ENCODE measurements around the gene ARHGEF19.

The ARHGEF19 gene

GRCh38 chr1:16212251-16212961 is at the start of gene ARHGEF19:
Gene ARHGEF19, minus strand, starts transcription at chr1:16212652. Its CDS starts 3,598 bp downstream, at chr1:16209054.
- H3K4me3 ChIP-seq (ENCODE audit: low read length): no peak within 1 kb of the TSS
- no peak within 1 kb of the TSS for H3K9ac ChIP-seq (ENCODE audit: low read length)

DNA sequence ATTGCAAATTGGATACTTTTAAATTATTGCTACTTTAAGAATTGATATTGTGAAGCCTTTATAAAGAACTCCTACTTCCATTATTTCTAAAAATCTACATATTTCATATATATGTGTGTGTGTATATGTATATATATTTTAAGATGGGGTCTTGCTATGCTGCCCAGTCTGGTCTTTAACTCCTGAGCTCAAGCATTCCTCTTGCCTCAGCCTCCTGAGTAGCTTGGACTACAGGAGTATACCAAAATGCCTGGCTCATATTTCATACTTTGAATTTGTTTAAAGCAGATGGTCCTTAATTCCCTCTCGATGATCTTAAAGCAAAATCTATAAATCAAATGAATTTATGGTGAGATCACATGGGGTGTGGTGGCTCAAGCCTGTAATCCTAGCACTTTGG is 49.6 kb upstream of the ARHGEF19 start:
- Histone ChIP-seq H3K36me3 (replicated peaks; ENCODE audit: low read depth, low read length) (no peaks in the 10 kb centered on the region), H3K9ac (ENCODE audit: low read length) (no peak overlapping the region), H3K9me3 (ENCODE audit: insufficient read depth, low read length) (no peaks in the 10 kb centered on the region), H3K79me2 (ENCODE audit: low read length) (peaks cover 5% of the 10 kb centered on the region; the same call in 1 of the 2 replicates), H2AFZ (ENCODE audit: low read depth, low read length) (no peak overlapping the region), H3K4me2 (ENCODE audit: low read length) (no peak overlapping the region), H3K4me1 (ENCODE audit: low read length) (no peaks in the 10 kb centered on the region), H3K27ac (ENCODE audit: low read length) (no peak overlapping the region), H4K20me1 (ENCODE audit: insufficient read depth, low read length) (peaks cover 14% of the 10 kb centered on the region), H3K27me3 (ENCODE audit: low read depth, low read length) (no peaks in the 10 kb centered on the region), H3K4me3 (ENCODE audit: low read length) (no peak overlapping the region)
- TF ChIP-seq EZH2phosphoT487 (IDR thresholded peaks at IDR 0.05; ENCODE audit: low read depth): no peak
- TF ChIP-seq, protein P1, sequence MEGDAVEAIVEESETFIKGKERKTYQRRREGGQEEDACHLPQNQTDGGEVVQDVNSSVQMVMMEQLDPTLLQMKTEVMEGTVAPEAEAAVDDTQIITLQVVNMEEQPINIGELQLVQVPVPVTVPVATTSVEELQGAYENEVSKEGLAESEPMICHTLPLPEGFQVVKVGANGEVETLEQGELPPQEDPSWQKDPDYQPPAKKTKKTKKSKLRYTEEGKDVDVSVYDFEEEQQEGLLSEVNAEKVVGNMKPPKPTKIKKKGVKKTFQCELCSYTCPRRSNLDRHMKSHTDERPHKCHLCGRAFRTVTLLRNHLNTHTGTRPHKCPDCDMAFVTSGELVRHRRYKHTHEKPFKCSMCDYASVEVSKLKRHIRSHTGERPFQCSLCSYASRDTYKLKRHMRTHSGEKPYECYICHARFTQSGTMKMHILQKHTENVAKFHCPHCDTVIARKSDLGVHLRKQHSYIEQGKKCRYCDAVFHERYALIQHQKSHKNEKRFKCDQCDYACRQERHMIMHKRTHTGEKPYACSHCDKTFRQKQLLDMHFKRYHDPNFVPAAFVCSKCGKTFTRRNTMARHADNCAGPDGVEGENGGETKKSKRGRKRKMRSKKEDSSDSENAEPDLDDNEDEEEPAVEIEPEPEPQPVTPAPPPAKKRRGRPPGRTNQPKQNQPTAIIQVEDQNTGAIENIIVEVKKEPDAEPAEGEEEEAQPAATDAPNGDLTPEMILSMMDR (IDR thresholded peaks at IDR 0.05; ENCODE audit: low read depth, low read length): no peak

More at GRCh38 chr1:16212251-16212961, at the start of gene ARHGEF19:
- Histone ChIP-seq H3K27me3 (ENCODE audit: low read depth, low read length) (no peaks in the 10 kb centered on the region), H3K4me1 (ENCODE audit: low read length) (peaks cover under 1% of the 10 kb centered on the region; the same call in 1 of the 2 replicates), H3K79me2 (ENCODE audit: low read length) (no peaks in the 10 kb centered on the region), H3K4me2 (ENCODE audit: low read length) (no peak within 1 kb of the TSS), H3K27ac (ENCODE audit: low read length) (no peak within 1 kb of the TSS), H4K20me1 (ENCODE audit: insufficient read depth, low read length) (no peaks in the 10 kb centered on the region), H2AFZ (ENCODE audit: low read depth, low read length) (no peak within 1 kb of the TSS), H3K9me3 (ENCODE audit: insufficient read depth, low read length) (no peaks in the 10 kb centered on the region), H3K36me3 (replicated peaks; ENCODE audit: low read depth, low read length) (no peaks in the 10 kb centered on the region)
- no peak for TF ChIP-seq EZH2phosphoT487 (IDR thresholded peaks at IDR 0.05; ENCODE audit: low read depth)
- TF ChIP-seq, protein P1 (IDR thresholded peaks at IDR 0.05; ENCODE audit: low read depth, low read length): no peak

DNA sequence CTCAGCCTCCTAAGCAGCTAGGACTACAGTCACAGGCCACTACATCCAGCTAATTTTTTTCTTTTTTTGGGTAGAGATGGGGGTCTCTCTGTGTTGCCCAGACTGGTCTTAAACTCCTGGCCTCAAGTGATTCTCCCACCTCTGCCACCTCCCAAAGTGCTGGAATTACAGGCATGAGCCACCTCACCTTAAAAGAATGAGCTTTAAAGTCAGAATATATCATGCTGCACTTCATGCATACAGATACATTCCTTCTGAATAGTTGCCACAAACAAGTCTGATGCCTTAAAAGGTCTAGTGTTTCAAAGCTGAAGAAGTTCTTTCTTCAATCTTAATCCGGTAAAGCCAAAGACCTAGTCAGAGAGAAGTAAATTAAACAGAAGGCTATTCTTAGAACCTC is 48.4 kb upstream of the ARHGEF19 start:
- Histone ChIP-seq H3K79me2 (ENCODE audit: low read length) (peaks cover 5% of the 10 kb centered on the region; the same call in 1 of the 2 replicates), H3K36me3 (replicated peaks; ENCODE audit: low read depth, low read length) (peaks cover 6% of the 10 kb centered on the region), H3K4me3 (ENCODE audit: low read length) (no peak overlapping the region), H3K9me3 (ENCODE audit: insufficient read depth, low read length) (no peaks in the 10 kb centered on the region), H3K9ac (ENCODE audit: low read length) (no peak overlapping the region), H3K27me3 (ENCODE audit: low read depth, low read length) (no peaks in the 10 kb centered on the region), H3K27ac (ENCODE audit: low read length) (no peak overlapping the region), H2AFZ (ENCODE audit: low read depth, low read length) (no peak overlapping the region), H3K4me1 (ENCODE audit: low read length) (no peaks in the 10 kb centered on the region), H4K20me1 (ENCODE audit: insufficient read depth, low read length) (peaks cover 8% of the 10 kb centered on the region; the same call in 1 of the 2 replicates), H3K4me2 (ENCODE audit: low read length) (no peak overlapping the region)
- no peak for TF ChIP-seq EZH2phosphoT487 (IDR thresholded peaks at IDR 0.05; ENCODE audit: low read depth)
- TF ChIP-seq, protein P1 (IDR thresholded peaks at IDR 0.05; ENCODE audit: low read depth, low read length): no peak

DNA sequence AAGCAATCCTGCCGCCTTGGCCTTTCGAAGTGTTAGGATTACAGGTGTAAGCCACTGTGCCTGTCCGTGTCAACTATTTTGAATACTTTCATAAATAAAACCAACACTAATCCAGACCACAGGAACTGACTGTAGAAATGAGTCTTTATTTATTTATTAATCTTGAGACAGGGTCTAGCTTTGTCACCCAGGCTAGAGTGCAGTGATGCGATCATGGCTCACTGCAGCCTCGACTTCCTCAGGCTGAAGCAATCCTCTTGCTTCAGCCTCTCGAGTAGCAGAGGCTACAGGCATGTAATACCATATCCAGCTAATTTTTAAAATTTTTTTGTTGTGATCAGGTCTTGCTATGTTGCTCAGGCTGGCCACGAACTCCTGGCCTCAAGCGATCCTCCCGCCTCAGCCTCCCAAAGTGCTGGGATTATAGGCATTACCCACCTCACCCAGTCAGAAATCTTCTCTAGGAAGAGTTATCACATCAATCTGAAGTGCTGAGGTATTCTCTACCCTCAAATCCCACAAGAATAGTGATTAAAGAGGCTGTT is 46.2 kb upstream of the ARHGEF19 start:
- Histone ChIP-seq H3K4me2 (ENCODE audit: low read length) (no peak overlapping the region), H3K36me3 (replicated peaks; ENCODE audit: low read depth, low read length) (peaks cover 18% of the 10 kb centered on the region), H3K27ac (ENCODE audit: low read length) (no peak overlapping the region), H4K20me1 (ENCODE audit: insufficient read depth, low read length) (no peaks in the 10 kb centered on the region), H3K9me3 (ENCODE audit: insufficient read depth, low read length) (no peaks in the 10 kb centered on the region), H3K4me3 (ENCODE audit: low read length) (no peak overlapping the region), H3K9ac (ENCODE audit: low read length) (no peak overlapping the region), H3K4me1 (ENCODE audit: low read length) (no peaks in the 10 kb centered on the region), H2AFZ (ENCODE audit: low read depth, low read length) (no peak overlapping the region), H3K79me2 (ENCODE audit: low read length) (no peaks in the 10 kb centered on the region), H3K27me3 (ENCODE audit: low read depth, low read length) (no peaks in the 10 kb centered on the region)
- TF ChIP-seq, protein P1 (IDR thresholded peaks at IDR 0.05; ENCODE audit: low read depth, low read length): no peak
- no peak for TF ChIP-seq EZH2phosphoT487 (IDR thresholded peaks at IDR 0.05; ENCODE audit: low read depth)

All from OCI-LY3 (cell line).